Measurements from ENCODE around the gene PRDX4. TPM values are rescaled to one million over a fixed set of nuclear protein-coding genes. Genes with fewer than 3 reads are reported as not detected.

PRDX4 gene
- total RNA-seq, 1 donor from 2014 or later: 254 TPM

GRCh38 chrX:23705235-23705634, 37.9 kb downstream of the PRDX4 start:
- TF ChIP-seq, protein P1, sequence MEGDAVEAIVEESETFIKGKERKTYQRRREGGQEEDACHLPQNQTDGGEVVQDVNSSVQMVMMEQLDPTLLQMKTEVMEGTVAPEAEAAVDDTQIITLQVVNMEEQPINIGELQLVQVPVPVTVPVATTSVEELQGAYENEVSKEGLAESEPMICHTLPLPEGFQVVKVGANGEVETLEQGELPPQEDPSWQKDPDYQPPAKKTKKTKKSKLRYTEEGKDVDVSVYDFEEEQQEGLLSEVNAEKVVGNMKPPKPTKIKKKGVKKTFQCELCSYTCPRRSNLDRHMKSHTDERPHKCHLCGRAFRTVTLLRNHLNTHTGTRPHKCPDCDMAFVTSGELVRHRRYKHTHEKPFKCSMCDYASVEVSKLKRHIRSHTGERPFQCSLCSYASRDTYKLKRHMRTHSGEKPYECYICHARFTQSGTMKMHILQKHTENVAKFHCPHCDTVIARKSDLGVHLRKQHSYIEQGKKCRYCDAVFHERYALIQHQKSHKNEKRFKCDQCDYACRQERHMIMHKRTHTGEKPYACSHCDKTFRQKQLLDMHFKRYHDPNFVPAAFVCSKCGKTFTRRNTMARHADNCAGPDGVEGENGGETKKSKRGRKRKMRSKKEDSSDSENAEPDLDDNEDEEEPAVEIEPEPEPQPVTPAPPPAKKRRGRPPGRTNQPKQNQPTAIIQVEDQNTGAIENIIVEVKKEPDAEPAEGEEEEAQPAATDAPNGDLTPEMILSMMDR (conservative IDR thresholded peaks at IDR 0.05; ENCODE audit: low read depth, low read length): no peak
- no peak for DNase-seq (ENCODE audit: low read depth)
- H3K4me3 ChIP-seq (ENCODE audit: low read depth, low read length): no peak overlapping the region

DNA sequence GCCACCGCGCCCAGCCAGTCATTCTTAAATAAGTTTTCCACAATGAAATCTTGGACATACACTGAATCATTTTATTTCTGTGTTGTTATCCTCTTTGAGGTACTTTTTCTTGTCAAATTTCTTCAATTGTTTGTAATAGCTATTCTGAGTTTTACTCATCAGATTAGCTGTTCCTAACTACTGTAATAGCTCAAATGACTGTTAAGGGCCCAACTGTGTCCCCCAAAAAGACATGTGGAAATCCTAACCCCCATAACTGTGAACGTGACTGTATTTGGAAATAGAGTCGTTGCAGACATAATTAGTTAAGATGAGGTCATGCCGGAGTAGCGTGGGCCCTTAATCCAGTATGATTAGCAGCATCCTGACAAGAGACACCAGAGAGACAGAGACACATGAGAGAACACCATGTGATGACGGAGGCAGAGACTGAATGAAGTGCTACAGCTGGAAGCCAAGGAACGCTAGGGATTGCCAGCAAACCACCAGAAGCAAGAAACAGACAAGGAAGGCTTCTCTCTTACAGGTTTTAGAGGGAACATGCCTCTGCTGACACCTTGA, 52.9 kb downstream of the PRDX4 start:
- no peak overlapping the region for H3K4me3 ChIP-seq (ENCODE audit: low read depth, low read length)
- TF ChIP-seq, protein P1 (conservative IDR thresholded peaks at IDR 0.05; ENCODE audit: low read depth, low read length): no peak
- no peak for DNase-seq (ENCODE audit: low read depth)

GRCh38 chrX:23726191-23726590, 58.9 kb downstream of the PRDX4 start:
- no peak for DNase-seq (ENCODE audit: low read depth)
- no peak overlapping the region for H3K4me3 ChIP-seq (ENCODE audit: low read depth, low read length)
- TF ChIP-seq, protein P1 (conservative IDR thresholded peaks at IDR 0.05; ENCODE audit: low read depth, low read length): no peak

GRCh38 chrX:23727206-23727605, 59.9 kb downstream of the PRDX4 start:
- no peak for DNase-seq (ENCODE audit: low read depth)
- TF ChIP-seq, protein P1 (conservative IDR thresholded peaks at IDR 0.05; ENCODE audit: low read depth, low read length): no peak
- no peak overlapping the region for H3K4me3 ChIP-seq (ENCODE audit: low read depth, low read length)

- TF ChIP-seq, protein P1 (conservative IDR thresholded peaks at IDR 0.05; ENCODE audit: low read depth, low read length): no peak
- no peak for DNase-seq (ENCODE audit: low read depth)
- H3K4me3 ChIP-seq (ENCODE audit: low read depth, low read length): no peak overlapping the region
Measured at GRCh38 chrX:23729214-23729613, 61.9 kb downstream of the PRDX4 start.

DNA sequence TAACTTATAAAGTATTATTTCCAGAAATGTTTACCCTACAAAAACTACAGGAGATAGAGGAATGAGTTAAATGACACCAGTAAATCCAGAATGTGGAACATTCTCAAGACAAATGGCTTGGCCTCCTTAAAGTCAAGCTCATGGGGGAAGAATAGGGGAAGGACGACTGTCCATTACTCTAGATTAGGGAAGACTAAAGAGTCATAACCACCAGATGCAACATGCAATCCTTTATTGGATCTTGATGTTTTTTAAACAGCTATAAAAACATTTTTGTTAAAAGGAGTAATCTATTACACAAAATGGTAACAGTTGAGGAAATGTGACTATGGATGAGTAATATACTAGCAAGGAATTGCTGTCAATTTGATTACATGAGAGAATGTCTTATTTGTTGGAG, 64.7 kb downstream of the PRDX4 start:
- TF ChIP-seq, protein P1 (conservative IDR thresholded peaks at IDR 0.05; ENCODE audit: low read depth, low read length): no peak
- no peak for DNase-seq (ENCODE audit: low read depth)
- no peak overlapping the region for H3K4me3 ChIP-seq (ENCODE audit: low read depth, low read length)

GRCh38 chrX:23732704-23733103, 65.4 kb downstream of the PRDX4 start:
- no peak for DNase-seq (ENCODE audit: low read depth)
- H3K4me3 ChIP-seq (ENCODE audit: low read depth, low read length): no peak overlapping the region
- TF ChIP-seq, protein P1 (conservative IDR thresholded peaks at IDR 0.05; ENCODE audit: low read depth, low read length): no peak

Measured in epithelial cell of proximal tubule (primary cell).